HG03575 (cell line): Measurements from ENCODE around the gene CD40.

Experiments used
- ATAC-seq: cut with Tn5 transposase; IDR thresholded peaks from one replicate; pipeline ENCODE4 v1.9.1; 2021; ENCODE audit not compliant: unreplicated experiment, insufficient number of reproducible peaks, low FRiP score; ENCODE audit errors: extremely low read depth

Gene CD40

GRCh38 chr20:46117704-46118467 lies at the start of gene CD40:
CD40 (plus strand) TSS chr20:46118314; CDS start chr20:46118344, 30 bp downstream.
- no peak for ATAC-seq

DNA sequence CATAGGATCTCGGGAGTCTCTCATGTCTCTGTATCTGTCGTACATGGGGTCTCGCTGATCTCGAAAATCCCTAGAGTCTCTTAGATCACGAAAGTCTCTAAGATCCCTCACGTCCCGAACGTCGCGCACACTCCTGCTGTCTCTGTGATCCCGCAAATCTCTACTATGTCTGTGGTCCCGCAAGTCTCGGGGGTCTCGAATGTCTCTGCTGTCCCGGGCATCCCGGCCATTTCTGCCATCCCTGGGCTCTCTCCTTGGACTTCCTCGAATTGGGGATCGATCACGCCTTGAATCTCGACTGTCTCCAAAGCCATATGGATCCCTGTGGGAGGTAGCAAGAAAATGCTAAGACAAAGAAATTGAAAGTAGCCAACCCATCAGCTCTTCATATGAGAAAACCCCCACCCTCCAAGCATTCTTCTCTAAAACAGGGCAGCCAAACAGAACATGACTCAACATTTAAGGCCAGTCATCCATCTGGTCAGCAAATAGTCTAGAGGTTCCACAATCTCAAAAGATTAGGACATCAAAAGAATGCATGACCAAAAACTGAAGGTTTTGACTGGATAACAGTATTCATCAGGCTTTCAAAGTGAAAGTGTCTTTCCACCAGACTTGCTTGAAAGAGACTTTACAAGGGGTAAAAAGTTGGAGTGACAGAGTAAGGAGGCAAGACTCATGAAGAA lies 47.8 kb upstream of the CD40 start:
- no peak for ATAC-seq

DNA sequence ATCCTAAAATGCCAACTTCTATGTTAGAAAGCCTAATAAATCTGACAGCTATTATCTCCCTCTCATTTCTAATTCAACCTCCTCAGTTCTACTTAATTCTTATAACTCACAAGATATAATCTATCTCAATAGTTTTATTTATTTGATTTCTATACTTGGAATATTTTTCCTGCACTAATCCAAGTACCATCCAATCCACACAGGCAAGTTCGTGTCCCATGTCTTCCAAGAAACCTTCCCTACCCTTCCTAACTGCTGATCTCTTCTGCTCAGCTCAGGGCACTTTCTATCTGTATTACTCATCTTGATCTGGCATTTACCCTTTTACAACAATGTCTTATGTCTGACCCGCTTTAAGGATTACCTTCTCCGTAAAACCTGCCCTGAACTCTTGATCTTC lies 46.5 kb upstream of the CD40 start:
- no peak for ATAC-seq

- ATAC-seq, result no peak
Observed at GRCh38 chr20:46073024-46073423, 45.1 kb upstream of the CD40 start.

GRCh38 chr20:46073443-46073842 lies 44.7 kb upstream of the CD40 start:
- ATAC-seq, result no peak

- ATAC-seq, result no peak
Observed at GRCh38 chr20:46074006-46074405, 44.1 kb upstream of the CD40 start.

DNA sequence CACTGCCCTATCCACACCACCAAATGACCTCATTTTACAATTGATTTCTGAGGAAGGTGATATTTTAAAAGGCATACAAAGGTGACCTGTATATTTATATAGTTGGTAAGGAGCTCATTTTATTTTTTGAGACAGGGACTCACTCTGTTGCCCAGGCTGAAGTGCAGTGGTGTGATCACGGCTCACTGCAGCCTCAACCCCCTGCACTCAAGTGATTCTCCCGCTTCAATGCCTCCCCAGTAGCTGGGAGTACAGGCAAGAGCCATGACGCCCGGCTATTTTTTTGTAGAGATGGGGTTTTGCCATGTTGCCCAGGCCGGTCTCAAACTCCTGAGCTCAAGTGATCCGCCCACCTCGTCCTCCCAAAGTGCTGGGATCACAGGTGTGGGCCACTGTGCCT lies 41.3 kb upstream of the CD40 start:
- ATAC-seq, result no peak

DNA sequence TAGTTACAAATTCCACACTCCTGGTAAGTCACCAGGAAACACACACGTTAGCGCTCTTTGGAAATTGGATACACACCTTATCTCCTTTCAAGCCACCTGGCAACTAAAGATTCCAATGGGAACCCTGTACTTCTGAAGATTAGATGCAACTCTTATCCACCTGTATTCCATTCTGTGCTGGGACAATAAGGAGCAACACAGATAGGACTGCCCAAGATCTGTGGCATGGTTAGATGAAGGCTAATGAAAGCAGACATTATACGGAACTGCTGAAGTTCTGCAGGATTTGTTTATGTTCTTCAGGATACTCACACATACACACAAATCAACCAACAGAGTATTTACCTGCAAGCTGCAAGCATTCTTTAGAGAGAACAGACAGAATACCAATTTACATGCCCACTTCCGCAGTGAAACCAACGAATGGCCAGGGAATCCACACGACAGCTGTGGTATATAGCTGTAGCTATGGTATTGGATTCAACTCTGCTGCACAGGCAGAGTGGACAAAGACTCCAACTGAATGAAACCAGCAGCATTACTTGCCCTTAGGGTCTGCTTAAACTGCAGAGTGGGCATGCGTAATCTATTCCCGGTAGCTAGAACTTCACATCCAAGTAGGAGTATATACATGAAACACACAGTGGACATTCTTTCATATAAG lies 40.3 kb upstream of the CD40 start:
- no peak for ATAC-seq

GRCh38 chr20:46078954-46079353 lies 39.2 kb upstream of the CD40 start:
- ATAC-seq, result no peak

GRCh38 chr20:46081074-46081473 lies 37.0 kb upstream of the CD40 start:
- no peak for ATAC-seq

- no peak for ATAC-seq
Observed at GRCh38 chr20:46083101-46083500, 35.0 kb upstream of the CD40 start.

GRCh38 chr20:46083531-46084061 lies 34.5 kb upstream of the CD40 start:
- no peak for ATAC-seq

DNA sequence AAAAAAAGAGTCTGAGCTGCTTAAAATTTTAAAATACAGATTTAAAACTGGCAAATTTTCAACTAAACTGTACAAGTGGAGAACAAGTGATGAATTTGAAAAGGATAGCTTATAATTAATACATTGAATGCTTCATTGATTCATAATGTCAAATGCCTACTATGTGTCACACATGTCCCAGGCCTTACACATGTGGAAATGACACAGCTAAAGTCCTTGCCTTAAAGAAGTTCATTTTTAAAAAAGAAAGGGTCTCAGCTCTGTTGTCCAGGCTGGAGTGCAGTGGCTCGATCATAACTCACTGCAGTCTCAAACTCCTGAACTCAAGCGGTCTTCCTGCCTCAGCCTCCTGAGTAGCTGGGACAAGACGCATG lies 33.3 kb upstream of the CD40 start:
- no peak for ATAC-seq

GRCh38 chr20:46085179-46085851 lies 32.8 kb upstream of the CD40 start:
- ATAC-seq, result no peak

DNA sequence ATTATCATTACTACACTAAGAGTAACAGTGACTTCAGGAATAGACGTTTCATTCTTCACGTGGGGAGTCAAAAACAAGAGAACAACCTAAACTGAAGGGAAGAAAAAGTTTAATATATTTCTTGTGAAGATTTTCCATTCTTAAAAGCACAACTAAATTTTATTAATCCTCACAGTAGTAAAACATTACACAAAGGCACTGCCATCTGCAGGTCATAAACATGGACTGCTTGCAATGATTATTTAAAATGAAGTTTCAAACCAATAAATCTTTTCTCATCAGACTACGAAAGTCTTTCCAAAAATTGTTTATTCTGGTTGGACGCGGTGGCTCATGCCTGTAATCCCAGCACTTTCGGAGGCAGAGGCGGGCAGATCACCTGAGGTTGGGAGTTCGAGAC lies 31.0 kb upstream of the CD40 start:
- ATAC-seq, result no peak

- ATAC-seq, result no peak
Observed at GRCh38 chr20:46088409-46089166, 29.5 kb upstream of the CD40 start.

GRCh38 chr20:46089167-46089416 lies 29.0 kb upstream of the CD40 start:
- ATAC-seq, result no peak

DNA sequence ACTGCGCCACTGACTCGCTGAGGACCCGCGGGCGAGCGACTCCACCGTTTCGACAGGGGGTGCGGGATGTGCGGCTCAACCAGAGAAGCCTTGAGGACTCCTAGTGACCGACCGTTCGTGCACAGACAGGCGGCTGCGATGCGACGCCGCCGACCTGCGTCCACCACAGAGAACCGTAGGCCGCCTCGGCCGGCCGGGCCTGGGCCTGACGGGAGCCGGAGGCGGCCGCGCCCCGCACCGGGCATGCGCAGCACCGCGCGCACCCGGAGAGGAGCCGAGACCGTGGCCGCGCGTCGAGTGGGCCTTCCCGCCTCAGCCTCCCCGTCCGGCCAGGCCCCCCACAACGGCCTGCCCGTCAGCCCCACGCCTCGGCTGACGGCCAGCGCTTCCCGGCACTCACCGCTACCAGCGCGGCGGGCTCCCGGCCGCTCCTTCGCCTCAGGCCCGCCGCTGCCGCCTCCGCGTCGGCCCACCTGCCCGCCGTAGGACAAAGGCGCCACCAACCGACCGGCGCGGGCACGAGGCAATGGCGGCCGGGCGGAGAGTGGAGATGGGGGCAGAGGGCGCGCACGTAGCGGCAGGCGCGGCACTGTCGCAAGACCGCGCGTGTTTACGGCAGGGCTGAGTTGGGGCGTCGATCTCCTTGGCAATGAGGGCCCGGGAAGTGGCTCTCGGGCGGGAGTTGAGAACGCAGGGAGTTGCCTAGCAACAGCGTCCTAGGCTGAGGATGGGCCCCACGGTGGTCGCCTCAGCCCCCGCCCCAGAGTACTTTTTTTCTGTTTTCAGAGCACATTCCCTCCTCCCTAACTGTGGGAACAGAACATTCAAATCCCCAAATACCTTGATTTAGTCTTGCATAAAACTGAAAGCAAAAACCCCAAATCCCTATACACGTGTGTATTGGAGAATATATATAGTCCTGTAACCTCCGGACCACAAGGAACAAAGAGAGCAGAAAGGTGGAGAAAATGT lies 28.4 kb upstream of the CD40 start, which contains the start of gene NCOA5:
NCOA5 (minus strand) TSS at position 546 of the 972 bp plus-strand sequence. CDS start 10,538 bp downstream, outside the sequence.
- peak; percentile 39 for ATAC-seq
